HG03135 (cell line): ENCODE results near the gene POLE2.
"Not testable (repeated sequence)": the region's sequence is repeated elsewhere in the genome, so short reads cannot be mapped to it uniquely, and the experiment has no call there.

Experiments used
- ATAC-seq: cut with Tn5 transposase; IDR thresholded peaks from one replicate; pipeline ENCODE4 v1.9.1; 2021; ENCODE audit warnings: mild to moderate bottlenecking, moderate library complexity; ENCODE audit not compliant: unreplicated experiment

POLE2 gene, protein sequence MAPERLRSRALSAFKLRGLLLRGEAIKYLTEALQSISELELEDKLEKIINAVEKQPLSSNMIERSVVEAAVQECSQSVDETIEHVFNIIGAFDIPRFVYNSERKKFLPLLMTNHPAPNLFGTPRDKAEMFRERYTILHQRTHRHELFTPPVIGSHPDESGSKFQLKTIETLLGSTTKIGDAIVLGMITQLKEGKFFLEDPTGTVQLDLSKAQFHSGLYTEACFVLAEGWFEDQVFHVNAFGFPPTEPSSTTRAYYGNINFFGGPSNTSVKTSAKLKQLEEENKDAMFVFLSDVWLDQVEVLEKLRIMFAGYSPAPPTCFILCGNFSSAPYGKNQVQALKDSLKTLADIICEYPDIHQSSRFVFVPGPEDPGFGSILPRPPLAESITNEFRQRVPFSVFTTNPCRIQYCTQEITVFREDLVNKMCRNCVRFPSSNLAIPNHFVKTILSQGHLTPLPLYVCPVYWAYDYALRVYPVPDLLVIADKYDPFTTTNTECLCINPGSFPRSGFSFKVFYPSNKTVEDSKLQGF

DNA sequence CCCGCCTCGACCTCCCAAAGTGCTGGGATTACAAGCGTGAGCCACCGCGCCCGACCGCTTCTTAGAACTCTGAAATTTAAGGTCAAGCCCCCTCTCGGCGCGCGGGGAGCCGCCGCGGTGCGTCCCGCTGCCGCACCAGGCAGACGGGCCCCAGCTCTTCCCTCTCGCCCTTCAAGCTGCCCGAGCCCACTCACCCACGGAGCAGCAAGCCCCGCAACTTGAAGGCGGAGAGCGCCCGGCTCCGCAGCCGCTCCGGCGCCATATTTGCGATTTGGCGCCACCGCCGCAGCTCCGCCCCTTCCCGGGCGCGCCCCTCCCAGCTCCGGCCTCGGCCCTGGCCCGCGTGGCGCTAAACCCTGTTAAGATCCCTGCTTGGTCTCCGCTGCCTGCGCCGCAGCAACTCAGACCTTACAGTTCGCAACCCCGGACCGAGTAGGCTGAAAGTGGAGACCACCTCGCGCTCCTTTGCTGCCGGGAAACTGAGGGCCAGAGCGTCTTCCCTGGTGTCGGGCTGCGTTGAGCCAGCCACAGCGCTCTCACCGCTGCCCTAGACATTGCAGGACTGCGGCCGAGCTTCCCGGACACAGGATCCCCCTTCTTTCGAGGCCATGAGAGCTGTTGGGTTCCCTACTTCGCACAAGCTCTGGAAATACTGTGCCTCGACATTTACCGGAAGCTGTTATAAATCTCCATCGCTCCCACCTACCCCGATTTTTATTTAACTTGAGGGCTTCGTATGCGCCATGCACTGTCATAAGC lies at the start of gene POLE2:
POLE2 (minus strand) TSS at position 273 of the 759 bp plus-strand sequence; CDS start at position 262, 11 bp downstream.
- ATAC-seq, result peak; percentile 81

DNA sequence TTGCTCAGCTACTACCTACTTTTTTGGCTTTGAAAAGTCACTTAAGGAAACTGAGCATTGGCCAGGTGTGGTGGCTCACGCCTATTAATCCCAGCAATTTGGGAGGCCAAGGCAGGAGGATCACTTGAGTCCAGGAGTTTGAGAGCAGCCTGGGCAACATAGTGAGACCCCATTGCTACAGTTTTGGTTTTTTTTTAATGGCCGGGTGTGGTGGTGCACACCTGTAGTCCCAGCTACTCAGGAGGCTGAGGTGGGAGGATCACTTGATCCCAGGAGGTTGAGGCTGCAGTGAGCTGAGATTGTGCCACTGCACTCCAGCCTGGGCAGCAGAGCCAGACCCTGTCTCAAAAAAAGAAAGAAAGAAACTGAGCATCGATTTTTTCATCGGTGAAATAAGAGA lies 47.7 kb upstream of the POLE2 start:
- ATAC-seq, result not testable (repeated sequence)

DNA sequence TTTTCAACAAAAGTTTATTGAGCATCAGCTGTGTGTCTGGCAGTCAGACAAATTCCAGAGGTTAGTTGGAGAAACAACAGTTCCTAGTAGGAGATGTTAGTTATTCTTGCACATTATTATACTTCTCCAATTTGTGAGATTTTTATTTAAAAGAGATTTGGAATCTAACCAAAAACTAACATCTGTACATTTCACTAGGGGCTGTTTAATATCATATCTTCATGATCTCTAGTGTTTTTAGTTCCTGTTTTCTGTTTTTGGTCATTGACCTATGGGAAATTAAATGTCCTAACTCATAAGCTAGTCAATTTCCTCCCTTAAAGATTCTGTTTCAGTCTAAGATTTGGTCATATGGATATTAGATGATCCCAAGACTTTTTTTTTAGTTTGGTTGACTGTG lies 45.8 kb upstream of the POLE2 start:
- ATAC-seq, result no peak

DNA sequence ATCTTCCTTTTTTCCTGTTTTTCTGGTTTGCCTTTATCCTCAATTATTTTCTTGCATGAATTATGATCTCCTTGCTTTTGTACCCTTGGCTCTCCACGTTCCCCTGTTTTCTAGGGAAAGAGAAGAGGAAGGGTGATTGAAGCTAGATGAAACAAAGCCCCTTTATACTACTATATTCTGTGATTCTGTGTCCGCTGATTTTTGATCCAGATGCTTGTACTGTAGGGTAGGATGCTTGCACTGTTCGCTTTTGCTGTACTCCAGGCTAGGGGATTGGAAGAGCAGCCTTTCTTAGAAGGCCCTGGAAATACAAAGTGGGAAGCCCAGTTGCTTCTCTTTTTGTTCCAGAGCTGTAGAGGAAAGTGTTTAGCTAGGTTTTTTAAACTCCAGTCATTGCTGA lies 44.9 kb upstream of the POLE2 start:
- ATAC-seq, result no peak

DNA sequence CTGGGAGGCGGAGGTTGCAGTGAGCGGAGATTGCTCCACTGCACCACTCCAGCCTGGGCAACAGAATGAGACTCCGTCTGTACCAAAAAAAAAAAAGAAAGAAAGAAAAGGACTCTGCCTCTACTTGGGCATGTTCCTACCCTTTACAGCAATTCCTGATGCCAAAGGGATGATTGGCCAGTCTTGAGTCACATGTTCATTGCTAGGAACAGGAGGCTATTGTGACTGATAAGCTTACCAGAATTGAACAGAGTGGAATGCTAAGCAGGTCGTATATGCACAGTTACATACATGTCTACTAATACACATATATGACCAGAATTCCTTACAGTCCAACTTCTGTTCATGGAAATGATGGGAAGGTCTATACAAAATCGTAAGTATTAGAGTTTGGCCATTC lies 39.2 kb upstream of the POLE2 start:
- no peak for ATAC-seq

DNA sequence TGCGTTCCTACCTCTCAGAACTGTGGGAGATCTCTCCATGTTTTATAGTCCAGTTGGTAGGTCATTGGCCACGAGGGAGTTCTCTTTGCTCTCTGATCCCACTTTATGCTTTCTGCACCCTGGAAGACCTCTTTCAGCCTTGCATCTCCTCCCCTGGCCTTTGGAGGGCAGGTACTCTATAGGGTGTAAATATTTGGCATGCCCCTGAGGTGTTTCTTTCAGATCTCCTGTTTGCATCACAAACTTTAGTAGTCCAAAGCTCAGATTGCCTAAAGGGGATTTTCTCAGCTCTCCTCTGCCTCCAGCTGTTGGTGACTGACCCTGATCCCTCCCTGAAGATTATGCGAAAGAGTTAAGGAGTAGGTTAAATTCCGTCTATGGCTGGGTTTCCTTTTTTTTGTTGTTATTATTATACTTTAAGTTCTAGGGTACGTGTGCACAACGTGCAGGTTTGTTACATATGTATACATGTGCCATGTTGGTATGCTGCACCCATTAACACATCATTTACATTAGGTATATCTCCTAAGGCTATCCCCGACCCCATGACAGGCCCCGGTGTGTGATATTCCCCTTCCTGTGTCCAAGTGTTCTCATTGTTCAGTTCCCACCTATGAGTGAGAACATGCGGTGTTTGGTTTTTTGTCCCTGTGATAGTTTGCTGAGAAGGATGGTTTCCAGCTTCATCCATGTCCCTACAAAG lies 33.9 kb upstream of the POLE2 start:
- ATAC-seq, result not testable (repeated sequence)

DNA sequence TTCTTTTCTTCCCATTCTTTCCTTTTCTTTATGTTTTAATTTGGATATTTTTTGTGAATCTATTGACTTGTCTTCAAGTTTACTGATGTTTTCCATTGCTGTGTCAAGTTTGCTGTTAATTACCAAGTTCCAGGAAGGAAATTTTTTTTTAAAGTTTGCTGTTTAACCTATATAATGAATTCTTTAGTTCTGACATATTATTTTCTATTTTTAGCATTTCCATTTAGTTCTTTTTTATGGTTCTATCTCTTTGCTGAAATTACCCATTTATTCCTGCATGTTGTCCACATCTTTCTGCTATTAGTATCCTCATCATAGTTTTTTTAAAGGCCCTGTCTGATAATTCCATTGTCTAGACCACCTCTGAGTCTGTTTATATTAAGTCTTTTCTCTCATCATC lies 32.7 kb upstream of the POLE2 start:
- ATAC-seq, result no peak

DNA sequence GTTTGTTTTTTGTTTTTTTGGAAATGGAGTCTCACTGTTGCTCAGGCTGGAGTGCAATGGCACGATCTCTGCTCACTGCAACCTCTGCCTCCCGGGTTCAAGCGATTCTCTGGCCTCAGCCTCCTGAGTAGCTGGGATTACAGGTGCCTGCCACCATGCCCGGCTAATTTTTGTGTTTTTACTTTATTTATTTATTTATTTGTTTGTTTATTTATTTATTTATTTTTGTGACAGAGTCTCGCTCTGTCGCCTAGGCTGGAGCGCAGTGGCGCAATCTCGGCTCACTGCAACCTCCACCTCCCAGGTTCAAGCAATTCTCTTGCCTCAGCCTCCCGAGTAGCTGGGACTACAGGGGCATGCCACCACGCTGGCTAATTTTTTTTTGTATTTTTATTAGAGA lies 23.0 kb upstream of the POLE2 start:
- not testable (repeated sequence) for ATAC-seq

DNA sequence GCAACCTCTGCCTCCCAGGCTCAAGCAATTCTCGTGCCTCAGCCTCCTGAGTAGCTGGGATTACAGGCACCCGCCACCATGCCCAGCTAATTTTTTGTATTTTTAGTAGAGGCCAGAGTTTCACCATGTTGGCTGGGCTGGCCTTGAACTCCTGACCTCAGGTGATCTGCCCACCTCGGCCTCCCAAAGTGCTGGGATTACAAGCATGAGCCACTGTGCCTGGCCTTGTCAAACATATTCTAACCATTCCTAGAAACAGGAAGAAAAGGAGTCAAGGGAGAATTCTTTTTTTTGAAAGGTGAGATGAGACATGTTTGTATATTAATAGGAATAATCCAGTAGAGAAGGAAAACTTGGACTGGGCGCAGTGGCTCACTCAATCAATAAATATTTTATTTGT lies 16.5 kb upstream of the POLE2 start:
- not testable (repeated sequence) for ATAC-seq

DNA sequence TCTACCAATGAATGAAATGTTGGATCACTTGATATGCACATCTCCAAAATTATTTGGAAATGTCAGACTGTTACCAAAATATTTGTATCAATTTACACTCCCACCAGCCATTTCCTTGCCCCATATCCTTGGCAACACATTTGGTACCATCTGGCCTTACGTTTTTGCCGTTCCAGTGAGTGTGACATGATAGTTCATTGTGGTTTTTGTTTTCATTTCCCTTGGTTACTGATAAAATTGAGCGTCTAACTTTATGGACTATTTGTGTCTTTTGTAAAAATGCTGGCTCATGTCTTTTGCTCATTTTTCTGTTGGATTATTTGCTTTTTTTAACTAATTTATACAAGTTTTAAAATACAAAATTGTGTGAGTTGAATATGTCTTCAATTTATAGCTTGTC lies 16.0 kb upstream of the POLE2 start:
- no peak for ATAC-seq

DNA sequence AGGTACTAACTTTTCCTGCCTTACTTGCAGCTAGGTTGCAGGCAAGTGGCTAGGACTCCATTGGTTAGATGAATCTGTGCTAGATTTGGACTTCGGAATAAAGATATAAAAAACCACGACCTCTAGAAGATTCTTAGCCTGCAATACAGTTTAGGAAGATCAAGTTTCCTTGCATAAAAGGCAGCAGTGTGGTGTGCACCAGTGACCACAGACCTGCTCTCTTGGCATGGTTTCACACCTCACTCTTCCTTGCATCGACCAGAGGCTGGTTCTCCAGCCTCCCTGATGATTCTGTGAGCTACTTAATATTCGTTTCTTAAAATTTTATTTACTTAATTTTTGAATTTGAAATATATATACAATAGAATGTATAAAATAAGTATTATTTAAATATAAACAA lies 14.7 kb upstream of the POLE2 start:
- ATAC-seq, result no peak

DNA sequence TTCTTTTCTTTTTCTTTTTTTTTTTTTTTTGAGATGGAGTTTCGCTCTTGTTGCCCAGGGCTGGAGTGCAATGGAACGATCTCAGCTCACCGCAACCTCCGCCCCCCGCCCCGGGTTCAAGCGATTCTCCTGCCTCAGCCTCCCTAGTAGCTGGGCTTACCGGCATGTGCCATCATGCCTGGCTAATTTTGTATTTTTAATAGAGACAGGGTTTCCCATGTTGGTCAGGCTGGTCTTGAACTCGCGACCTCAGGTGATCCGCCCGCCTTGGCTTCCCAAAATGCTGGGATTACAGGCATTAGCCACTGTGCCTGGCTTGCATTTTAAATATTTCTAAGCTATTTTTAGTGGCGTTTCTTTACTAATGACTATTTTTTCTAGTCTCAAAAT lies 5.7 kb upstream of the POLE2 start:
- ATAC-seq, result not testable (repeated sequence)

DNA sequence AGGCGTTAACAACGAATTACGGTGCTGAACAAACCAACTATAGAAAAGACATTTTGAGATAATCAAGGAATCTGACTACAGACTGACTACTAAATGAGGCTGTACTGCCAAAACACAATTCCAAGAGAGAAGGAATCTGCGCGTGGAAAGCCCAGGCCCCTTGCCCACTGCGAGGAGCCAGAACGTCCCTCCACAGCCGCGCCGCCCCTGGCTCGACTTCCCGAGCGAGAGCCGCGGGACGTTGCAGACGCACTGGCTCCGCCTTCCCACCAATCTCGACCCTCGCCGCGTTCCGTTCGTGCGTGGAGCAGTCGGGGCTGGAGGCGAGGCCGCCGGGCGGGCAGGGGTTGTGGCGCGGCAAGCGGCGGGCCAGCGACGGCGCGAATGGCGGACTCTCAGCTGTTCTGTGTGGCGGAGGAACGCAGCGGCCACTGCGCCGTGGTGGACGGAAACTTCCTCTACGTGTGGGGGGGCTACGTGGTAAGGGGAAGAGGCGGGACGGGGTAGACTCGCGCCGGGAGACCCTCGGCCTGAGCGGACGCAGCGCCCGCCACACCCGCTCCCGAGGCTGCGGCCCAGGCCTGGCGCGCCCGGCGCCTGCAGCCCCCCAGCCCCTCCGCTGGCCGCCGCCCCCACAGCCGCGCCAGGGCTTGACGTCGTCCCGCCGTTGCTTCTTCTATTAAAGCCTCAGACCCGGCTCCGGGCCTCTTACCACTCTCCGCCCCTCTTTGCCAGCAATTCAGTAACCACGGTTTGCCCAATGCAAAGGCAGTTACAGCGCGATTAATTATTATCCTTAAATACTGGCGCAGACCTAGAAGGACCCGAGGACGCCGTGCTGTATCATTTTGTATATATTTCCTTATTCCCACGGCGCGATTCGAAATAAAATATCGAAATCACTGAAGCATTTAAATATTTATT lies 5.1 kb upstream of the POLE2 start, which contains the start of gene KLHDC1:
KLHDC1 (plus strand) TSS at position 310 of the 924 bp plus-strand sequence; CDS start at position 385, 75 bp downstream.
- peak; percentile 66 for ATAC-seq

DNA sequence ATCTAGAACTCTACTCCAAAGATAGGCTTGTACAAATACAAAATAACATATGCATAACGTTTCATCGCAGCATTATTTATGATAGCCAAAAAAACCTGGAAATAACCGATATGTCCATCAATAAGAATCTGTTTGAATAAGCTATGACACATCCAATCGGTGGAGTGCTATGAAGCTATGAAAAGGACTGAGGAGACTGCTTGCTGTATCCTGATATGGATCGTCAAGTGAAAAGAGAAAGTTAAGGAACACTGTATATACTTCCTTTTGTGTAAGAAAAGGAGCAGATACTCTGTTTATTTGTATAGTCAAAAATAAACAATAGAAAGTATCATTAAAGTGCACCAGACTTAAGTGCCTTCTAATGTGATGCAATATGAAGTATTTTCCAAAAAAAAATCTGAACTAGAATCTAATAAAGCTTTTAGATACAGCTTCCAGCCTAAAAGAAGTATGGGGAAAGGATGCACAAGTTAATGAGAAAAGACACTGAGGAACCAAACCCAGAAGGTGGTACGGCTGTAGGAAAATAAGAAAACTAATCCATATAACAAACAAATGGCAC lies 4.3 kb upstream of the POLE2 start:
- ATAC-seq, result no peak

DNA sequence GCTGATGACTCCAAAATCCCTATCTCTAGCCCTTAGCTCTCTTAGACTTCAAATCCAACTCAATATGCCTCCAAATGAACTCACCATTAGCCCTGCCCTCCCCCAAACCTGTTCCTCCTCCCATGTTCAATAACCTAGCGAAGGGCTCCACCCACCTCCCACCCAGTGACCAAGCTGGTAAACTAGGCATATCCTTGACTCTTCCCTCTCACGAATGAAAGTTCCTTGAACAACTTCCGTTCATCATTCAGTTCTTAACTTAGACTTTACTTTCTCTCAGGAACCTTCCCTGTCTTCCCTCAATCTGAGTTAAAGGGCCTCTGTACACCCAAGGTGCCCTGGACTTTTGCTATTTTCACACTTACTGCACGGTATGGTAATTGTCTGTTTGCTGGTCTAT lies 3.0 kb upstream of the POLE2 start:
- no peak for ATAC-seq

DNA sequence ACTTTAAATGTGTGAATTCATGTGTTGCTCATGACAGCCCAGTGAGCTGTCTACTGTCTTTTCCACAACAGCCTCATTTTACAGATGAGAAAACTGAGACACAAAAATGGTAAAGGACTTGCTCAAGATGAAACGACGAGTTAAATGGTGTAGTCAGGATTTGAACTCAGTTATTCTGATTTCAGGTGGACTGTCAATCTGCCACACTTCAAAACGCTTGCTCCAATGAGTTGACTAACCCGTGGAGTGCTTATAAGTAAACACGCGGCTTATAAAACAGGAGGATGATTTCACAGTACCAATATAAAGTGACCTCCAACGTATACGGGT lies 652 bp upstream of the POLE2 start:
- ATAC-seq, result no peak

DNA sequence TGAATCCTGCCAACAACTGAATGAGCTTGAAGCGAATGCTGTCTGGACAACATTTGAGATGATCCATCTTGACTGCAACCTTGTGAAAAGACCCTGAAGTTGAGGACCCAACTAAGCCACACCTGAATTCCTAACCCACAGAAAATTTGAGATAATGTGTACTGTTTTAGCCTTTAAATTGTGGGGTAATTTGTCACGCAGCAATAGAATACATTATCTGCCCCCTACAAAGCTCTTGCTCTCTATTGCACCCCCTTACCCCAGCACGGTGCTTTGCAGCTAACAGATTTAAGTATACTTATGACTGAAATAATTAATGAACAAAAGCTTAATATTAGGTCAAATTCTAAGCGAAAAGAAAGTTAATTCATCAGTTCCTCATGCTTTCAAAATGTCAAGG lies 1.6 kb downstream of the POLE2 start:
- ATAC-seq, result no peak

DNA sequence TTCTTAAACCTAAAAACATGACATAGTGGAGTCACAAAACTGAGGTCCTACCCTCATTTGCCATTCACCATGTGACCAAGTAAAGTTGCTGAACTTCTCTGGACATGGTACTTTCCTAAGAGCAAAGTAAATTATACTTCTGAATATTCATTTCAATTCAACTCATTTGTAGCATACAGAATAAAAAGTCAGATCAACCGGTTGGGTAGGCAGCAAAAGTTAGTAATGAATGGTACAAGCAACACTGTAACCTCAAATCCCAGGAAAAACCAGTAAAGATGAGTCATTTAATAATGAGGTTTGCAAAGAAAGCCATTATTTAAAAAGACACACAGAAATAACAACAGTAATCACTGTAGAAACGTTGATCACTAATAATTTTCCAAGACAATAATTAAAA lies 8.7 kb downstream of the POLE2 start:
- no peak for ATAC-seq

DNA sequence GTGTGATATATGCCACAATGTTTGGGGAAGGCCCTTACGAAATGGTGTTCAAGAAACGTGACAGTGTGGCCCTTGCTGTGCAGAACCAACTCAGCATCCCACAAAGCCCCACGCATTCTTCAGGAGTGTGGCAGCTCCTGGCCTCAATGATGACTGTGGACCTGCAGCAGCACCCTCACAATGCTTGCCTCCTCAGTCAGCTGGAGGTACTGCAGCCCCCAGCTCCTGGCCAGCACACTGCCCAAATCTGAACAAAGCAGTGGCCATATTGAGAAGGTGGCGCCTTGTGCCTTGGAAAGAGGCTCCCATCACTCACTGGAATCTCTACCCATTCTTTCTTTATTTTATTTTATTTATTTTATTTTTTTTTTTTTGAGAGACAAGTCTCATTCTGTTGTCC lies 10.4 kb downstream of the POLE2 start:
- no peak for ATAC-seq

DNA sequence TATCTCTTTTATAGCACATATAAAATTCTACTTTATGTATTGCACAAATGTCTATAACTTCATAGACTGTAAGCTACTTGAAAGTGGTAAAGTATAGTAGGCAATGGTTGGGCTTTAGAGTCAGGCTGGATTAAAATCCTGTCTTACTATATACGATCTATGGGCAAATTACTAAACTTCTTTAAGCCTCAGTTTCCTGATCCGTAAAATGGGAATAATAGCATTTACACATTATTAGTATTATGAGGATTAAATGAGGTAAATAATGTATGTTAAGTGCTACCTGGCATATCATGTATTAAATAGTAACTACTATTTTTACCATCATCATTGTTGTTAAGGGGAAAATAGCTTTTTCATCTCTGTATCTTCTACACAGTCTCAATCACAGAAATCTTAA lies 14.4 kb downstream of the POLE2 start:
- no peak for ATAC-seq
